ENCODE data around the gene AMDHD1.

Gene AMDHD1

GRCh38 chr12:95996034-95996658 lies 53.0 kb downstream of the AMDHD1 start, which contains the start of gene HAL:
Gene HAL, minus strand, starts transcription at chr12:95996344. Its CDS starts 434 bp downstream, at chr12:95995910.
- FAIRE-seq = no peak

GRCh38 chr12:95997276-95997675 lies 54.1 kb downstream of the AMDHD1 start:
- FAIRE-seq = no peak

- FAIRE-seq = no peak
These were observed 54.9 kb downstream of the AMDHD1 start for GRCh38 chr12:95997911-95998510.

- no peak for FAIRE-seq
These were observed 55.6 kb downstream of the AMDHD1 start for GRCh38 chr12:95998611-95999286.

- FAIRE-seq = no peak
These were observed 56.4 kb downstream of the AMDHD1 start for GRCh38 chr12:95999484-95999883.

- no peak for FAIRE-seq
These were observed 57.7 kb downstream of the AMDHD1 start for GRCh38 chr12:96000858-96001257.

- no peak for FAIRE-seq
These were observed 63.6 kb downstream of the AMDHD1 start for GRCh38 chr12:96006727-96007126.

- FAIRE-seq = no peak
These were observed 64.6 kb downstream of the AMDHD1 start for GRCh38 chr12:96007729-96008128.

- no peak for FAIRE-seq
These were observed 71.9 kb downstream of the AMDHD1 start for GRCh38 chr12:96014943-96015599.

- no peak for FAIRE-seq
These were observed 72.5 kb downstream of the AMDHD1 start for GRCh38 chr12:96015672-96016071.

Data from endometrium (tissue), 2 donors.